H9 (cell line): ENCODE results near the gene HMCN1. TPM values are rescaled to one million over a fixed set of nuclear protein-coding genes. Genes with fewer than 3 reads are reported as not detected.

ENCODE experiments used
- DNase-seq: peaks from one replicate; pipeline ENCODE4 v3.0.0-alpha.2; 2017
- H2AFZ ChIP-seq: one replicate; pipeline ENCODE4 v1.6.1; 2013; ENCODE audit warnings: mild to moderate bottlenecking, low read length, control low read depth, moderate library complexity
- H2AK5ac ChIP-seq: 2 replicates; pipeline ENCODE4 v1.6.1; 2013; ENCODE audit warnings: low read length, control low read depth, mixed read lengths; ENCODE audit not compliant: insufficient read length
- H2BK120ac ChIP-seq: one replicate; pipeline ENCODE4 v1.6.1; 2013; ENCODE audit warnings: low read depth, mild to moderate bottlenecking, low read length, control low read depth, inconsistent platforms; ENCODE audit not compliant: poor library complexity, severe bottlenecking
- H2BK12ac ChIP-seq: 2 replicates; pipeline ENCODE4 v1.6.1; 2013; ENCODE audit warnings: low read length, control low read depth, mixed read lengths, low read depth; ENCODE audit not compliant: insufficient read length
- H2BK15ac ChIP-seq: 2 replicates; pipeline ENCODE4 v1.6.1; 2013; ENCODE audit warnings: low read depth, low read length, control low read depth
- H2BK20ac ChIP-seq: one replicate; pipeline ENCODE4 v1.6.1; 2013; ENCODE audit warnings: low read depth, mild to moderate bottlenecking, low read length, control low read depth, inconsistent platforms; ENCODE audit not compliant: poor library complexity, severe bottlenecking
- H2BK5ac ChIP-seq: 2 replicates; pipeline ENCODE4 v1.6.1; 2013; ENCODE audit warnings: low read length, control low read depth, mixed read lengths; ENCODE audit not compliant: insufficient read length
- H3K14ac ChIP-seq: 2 replicates; pipeline ENCODE4 v1.6.1; 2013; ENCODE audit warnings: low read length, control low read depth; ENCODE audit not compliant: insufficient read depth
- H3K18ac ChIP-seq: 2 replicates; pipeline ENCODE4 v1.6.1; 2013; ENCODE audit warnings: low read depth, mild to moderate bottlenecking, mixed read lengths, low read length, control low read depth; ENCODE audit not compliant: insufficient read length
- H3K23ac ChIP-seq: 2 replicates; pipeline ENCODE4 v1.6.1; 2013; ENCODE audit warnings: low read length, control low read depth, mixed read lengths, low read depth; ENCODE audit not compliant: insufficient read length
- H3K23me2 ChIP-seq: 2 replicates; pipeline ENCODE4 v1.6.1; 2013; ENCODE audit warnings: low read depth, mild to moderate bottlenecking, mixed read lengths, low read length, control low read depth; ENCODE audit not compliant: insufficient read length, poor library complexity, severe bottlenecking
- H3K27ac ChIP-seq: 2 replicates; pipeline ENCODE4 v1.5.1; 2013; ENCODE audit warnings: low read length, control low read depth, mixed read lengths, low read depth; ENCODE audit not compliant: insufficient read length
- H3K27me3 ChIP-seq: 2 replicates; pipeline ENCODE4 v1.6.1; 2013; ENCODE audit warnings: low read length, control low read depth, inconsistent platforms; ENCODE audit not compliant: insufficient read depth
- H3K4ac ChIP-seq: 2 replicates; pipeline ENCODE4 v1.6.1; 2013; ENCODE audit warnings: low read depth, mild to moderate bottlenecking, control low read depth, inconsistent platforms, low read length, moderate library complexity
- H3K4me1 ChIP-seq: 2 replicates; pipeline ENCODE4 v1.6.1; 2013; ENCODE audit warnings: low read length, control low read depth, inconsistent platforms; ENCODE audit not compliant: insufficient read depth
- H3K4me2 ChIP-seq: 2 replicates; pipeline ENCODE4 v1.6.1; 2013; ENCODE audit warnings: low read length, control low read depth, mixed read lengths; ENCODE audit not compliant: insufficient read length, insufficient read depth
- H3K56ac ChIP-seq: 2 replicates; pipeline ENCODE4 v1.6.1; 2013; ENCODE audit warnings: low read depth, mild to moderate bottlenecking, mixed read lengths, low read length, control low read depth; ENCODE audit not compliant: insufficient read length
- H3K79me1 ChIP-seq: 2 replicates; pipeline ENCODE4 v1.6.1; 2013; ENCODE audit warnings: low read depth, mild to moderate bottlenecking, moderate library complexity, low read length, control low read depth, inconsistent platforms; ENCODE audit not compliant: insufficient read depth, poor library complexity, severe bottlenecking
- H3K79me2 ChIP-seq: 2 replicates; pipeline ENCODE4 v1.6.1; 2013; ENCODE audit warnings: low read length, control low read depth, inconsistent platforms; ENCODE audit not compliant: insufficient read depth
- H3K9ac ChIP-seq: 2 replicates; pipeline ENCODE4 v1.6.1; 2013; ENCODE audit warnings: low read length, control low read depth, mixed read lengths; ENCODE audit not compliant: insufficient read length; ENCODE audit errors: extremely low read depth
- H3K9me3 ChIP-seq: one replicate; pipeline ENCODE4 v1.6.1; 2013; ENCODE audit warnings: low read depth, low read length, inconsistent platforms; ENCODE audit not compliant: control insufficient read depth
- H3T11ph ChIP-seq: one replicate; pipeline ENCODE4 v1.6.1; 2013; ENCODE audit warnings: mild to moderate bottlenecking, low read length, control low read depth, inconsistent platforms
- H4K20me1 ChIP-seq: one replicate; pipeline ENCODE4 v1.6.1; 2013; ENCODE audit not compliant: control insufficient read depth, insufficient read length, insufficient read depth
- H4K5ac ChIP-seq: 2 replicates; pipeline ENCODE4 v1.6.1; 2013; ENCODE audit warnings: low read depth, mild to moderate bottlenecking, mixed read lengths, low read length, control low read depth; ENCODE audit not compliant: insufficient read length
- H4K8ac ChIP-seq: replicated peaks from 2 replicates; pipeline ENCODE4 v1.6.1; 2013; ENCODE audit warnings: low read length, control low read depth, mixed read lengths, low read depth; ENCODE audit not compliant: insufficient read length
- H4K91ac ChIP-seq: 2 replicates; pipeline ENCODE4 v1.6.1; 2013; ENCODE audit warnings: low read depth, mild to moderate bottlenecking, moderate library complexity, mixed read lengths, low read length, control low read depth; ENCODE audit not compliant: insufficient read length
- H3K27ac Mint-ChIP-seq, 3 experiments: 2 replicates in 2 of 3; 3 replicates in 1 of 3; pipeline ENCODE4 v1.8.0; 2020 to 2021; ENCODE audit warnings: mixed read lengths in 3 of 3, mild to moderate bottlenecking in 1 of 3, moderate library complexity in 1 of 3
- H3K27me3 Mint-ChIP-seq: 2 replicates; pipeline ENCODE4 v1.8.0; 2021; ENCODE audit warnings: low read depth, mild to moderate bottlenecking, moderate library complexity, mixed read lengths
- H3K36me3 Mint-ChIP-seq, 3 experiments: 2 replicates in 2 of 3; 3 replicates in 1 of 3; pipeline ENCODE4 v1.8.0; 2020 to 2021; ENCODE audit warnings: low read depth in 3 of 3, mixed read lengths in 3 of 3; ENCODE audit not compliant: insufficient read depth in 1 of 3
- H3K4me1 Mint-ChIP-seq, 2 experiments: 2 replicates each; pipeline ENCODE4 v1.8.0; 2020; ENCODE audit warnings: mixed read lengths in 2 of 2
- H3K4me3 Mint-ChIP-seq, 2 experiments: 2 replicates in 1 of 2; 3 replicates in 1 of 2; pipeline ENCODE4 v1.8.0; 2020 to 2021; ENCODE audit warnings: mild to moderate bottlenecking in 2 of 2, mixed read lengths in 2 of 2, moderate library complexity in 1 of 2
- H3K9me3 Mint-ChIP-seq, 2 experiments: 2 replicates in 1 of 2; 3 replicates in 1 of 2; pipeline ENCODE4 v1.8.0; 2020; ENCODE audit warnings: mild to moderate bottlenecking in 2 of 2, mixed read lengths in 2 of 2, moderate library complexity in 1 of 2
- CTCF ChIP-seq: fragments of 200-600 bp; sonication (generic); conservative IDR thresholded peaks from 3 replicates; pipeline ENCODE4 v1.8.0; 2021; ENCODE audit warnings: antibody characterized with exemption, mild to moderate bottlenecking
- WGBS: extraction: QIAGEN DNeasy Blood & Tissue Kit; methylation state at CpG from one replicate; pipeline ENCODE4 v1.1.7; 2013; ENCODE audit warnings: missing lambda C conversion rate, low lambda C conversion rate, mixed read lengths; ENCODE audit not compliant: insufficient read length; ENCODE audit errors: extremely low coverage; 5-methylcytosine and 5-hydroxymethylcytosine counted together
- total RNA-seq: library from RNA; stranded (reverse); gene quantifications from 2 replicates; pipeline ENCODE4 v1.2.1, GENCODE V29; 2021

HMCN1 gene
- total RNA-seq, 1 experiment from 2014 or later: 3.3 TPM

GRCh38 chr1:186078245-186078644, 344.1 kb downstream of the HMCN1 start:
- Mint-ChIP-seq H3K27ac (no peak overlapping the region; a peak in 2 of 7 replicates), H3K4me3 (no peak overlapping the region), H3K36me3 (no peaks in the 10 kb centered on the region), H3K4me1 (no peaks in the 10 kb centered on the region), H3K9me3 (no peaks in the 10 kb centered on the region), H3K27me3 (no peaks in the 10 kb centered on the region)
- Histone ChIP-seq H3K4me2 (no peak overlapping the region), H3K9ac (no peak overlapping the region), H2AK5ac (no peak overlapping the region), H3K4me1 (no peaks in the 10 kb centered on the region), H3K79me2 (no peaks in the 10 kb centered on the region), H2BK12ac (no peak overlapping the region), H2BK15ac (no peak overlapping the region), H3K56ac (no peak overlapping the region), H4K20me1 (no peaks in the 10 kb centered on the region), H3K18ac (no peak overlapping the region), H3K23ac (no peak overlapping the region), H2BK5ac (no peak overlapping the region), H3K27me3 (no peaks in the 10 kb centered on the region), H3K4ac (no peak overlapping the region), H2BK20ac (no peak overlapping the region), H2AFZ (no peak overlapping the region), H4K5ac (no peak overlapping the region), H4K91ac (no peak overlapping the region), H3K27ac (no peak overlapping the region), H4K8ac (no peak overlapping the region), H2BK120ac (no peak overlapping the region), H3K9me3 (no peaks in the 10 kb centered on the region), H3K14ac (no peak overlapping the region), H3K23me2 (no peaks in the 10 kb centered on the region), H3T11ph (no peak overlapping the region), H3K79me1 (no peaks in the 10 kb centered on the region)
- WGBS: no CpG with 5 or more reads among the region's 2 CpGs
- no peak for DNase-seq
- TF ChIP-seq CTCF: no peak
